Activated naive CD4-positive, alpha-beta T cell treated with anti-CD3 and anti-CD28 coated beads for 36 hours (primary cell): ENCODE measurements around the gene DUOXA1. TPM values are rescaled to one million over a fixed set of nuclear protein-coding genes. Genes with fewer than 3 reads are reported as not detected.
"Not testable (repeated sequence)": the region's sequence is repeated elsewhere in the genome, so short reads cannot be mapped to it uniquely, and the experiment has no call there.

Experiments
- CTCF ChIA-PET: fragments of 350-600 bp; sonication (Branson Sonifier 250); formaldehyde crosslinking; loops from one replicate; lab custom pipeline; 2021; ENCODE audit warnings: antibody characterized with exemption; lab: Charles Lee
- DNase-seq: peaks from one replicate; pipeline ENCODE4 v3.0.0-alpha.2; 2020
- H3K27ac Mint-ChIP-seq: one replicate; pipeline ENCODE4 v1.8.0; 2021; ENCODE audit warnings: mild to moderate bottlenecking, mixed read lengths
- H3K27me3 Mint-ChIP-seq: one replicate; pipeline ENCODE4 v1.8.0; 2021; ENCODE audit warnings: low read depth, mixed read lengths
- H3K36me3 Mint-ChIP-seq: one replicate; pipeline ENCODE4 v1.8.0; 2021; ENCODE audit warnings: low read depth, mixed read lengths
- H3K4me1 Mint-ChIP-seq: one replicate; pipeline ENCODE4 v1.8.0; 2021; ENCODE audit warnings: low read depth, mixed read lengths
- H3K4me3 Mint-ChIP-seq: one replicate; pipeline ENCODE4 v1.8.0; 2021; ENCODE audit warnings: mild to moderate bottlenecking, moderate library complexity, mixed read lengths
- H3K9me3 Mint-ChIP-seq: one replicate; pipeline ENCODE4 v1.8.0; 2021; ENCODE audit warnings: mixed read lengths
- intact Hi-C: fragments of 100-400 bp; cut with micrococcal nuclease; formaldehyde crosslinking; loops from one replicate; pipeline ENCODE4 v1.15.1; 2023
- total RNA-seq, 2 experiments: library from RNA; stranded (reverse); gene quantifications; one replicate each; pipeline ENCODE4 v1.2.3, GENCODE V29; 2021

Gene DUOXA1
- total RNA-seq, 2 experiments from 2014 or later: not detected

- H3K4me3 Mint-ChIP-seq, intact Hi-C loops, H3K27ac Mint-ChIP-seq, H3K27me3 Mint-ChIP-seq, H3K9me3 Mint-ChIP-seq, CTCF ChIA-PET, DNase-seq, H3K36me3 Mint-ChIP-seq, H3K4me1 Mint-ChIP-seq: not testable (repeated sequence)
Observed at GRCh38 chr15:45075440-45076320, 54.0 kb downstream of the DUOXA1 start.

DNA sequence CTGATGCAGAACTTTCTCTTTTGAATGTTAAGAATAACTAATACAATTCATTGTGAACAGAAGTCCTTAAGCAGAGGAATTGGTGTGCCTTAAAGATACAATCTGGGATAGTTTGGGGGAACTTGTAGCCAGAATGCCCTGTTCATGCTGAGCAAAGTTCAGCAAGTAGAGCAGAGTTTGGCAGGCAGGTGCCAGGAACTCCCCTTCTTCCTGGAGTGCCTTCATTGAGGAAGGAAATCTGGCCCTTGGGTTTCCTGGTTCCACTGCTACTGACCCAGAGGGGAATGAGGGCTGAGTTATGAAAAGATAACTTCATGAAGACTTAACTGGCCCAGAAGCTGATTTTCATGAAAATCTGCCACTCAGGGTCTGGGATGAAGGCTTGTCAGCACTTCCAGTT is 56.1 kb downstream of the DUOXA1 start:
- H3K4me3 Mint-ChIP-seq, DNase-seq, H3K36me3 Mint-ChIP-seq, H3K4me1 Mint-ChIP-seq, H3K27me3 Mint-ChIP-seq, H3K9me3 Mint-ChIP-seq, H3K27ac Mint-ChIP-seq, CTCF ChIA-PET, intact Hi-C loops: not testable (repeated sequence)

DNA sequence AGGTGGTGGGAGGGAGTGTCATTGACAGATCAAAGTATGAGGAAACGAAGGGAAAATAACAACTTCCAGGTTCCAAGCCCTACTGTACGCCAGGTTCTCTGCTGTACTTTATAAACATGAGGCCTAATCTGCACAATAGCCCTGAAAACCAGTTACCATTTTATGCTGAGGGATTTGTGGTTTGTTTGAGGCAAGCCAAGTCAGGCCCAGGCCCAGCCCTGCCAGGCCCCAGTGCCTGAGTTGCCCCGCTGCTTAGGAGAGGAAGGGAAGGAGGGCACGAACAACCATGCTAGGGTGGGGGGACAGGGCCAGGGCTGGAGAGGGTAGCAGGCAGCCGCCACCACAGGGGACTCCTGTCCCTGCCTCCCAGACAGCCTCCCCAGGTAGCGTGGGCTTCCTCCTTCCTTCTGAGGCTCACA is 59.7 kb downstream of the DUOXA1 start:
- intact Hi-C loops, CTCF ChIA-PET, H3K27ac Mint-ChIP-seq, H3K4me1 Mint-ChIP-seq, H3K4me3 Mint-ChIP-seq, H3K9me3 Mint-ChIP-seq, H3K27me3 Mint-ChIP-seq, DNase-seq: not testable (repeated sequence)
- peaks cover 13% of the 10 kb centered on the region for H3K36me3 Mint-ChIP-seq

Other genes starting within 250 kb of the DUOXA1 start
- not detected for gene TERB2, start 173.2 kb downstream of the DUOXA1 start, total RNA-seq
- gene SORD, start 106.7 kb downstream of the DUOXA1 start, total RNA-seq: 10 to 100 TPM; 23.1 to 23.8 TPM
- gene DUOX2, start 15.7 kb downstream of the DUOXA1 start, total RNA-seq: not detected
- gene DUOXA2, start 15.6 kb downstream of the DUOXA1 start, total RNA-seq: not detected
- under 1 TPM; 0.17 TPM for gene DUOX1, start 115 bp upstream of the DUOXA1 start, total RNA-seq
- 1 to 10 TPM; 2.3 to 3.3 TPM for gene SHF, start 58.1 kb upstream of the DUOXA1 start, total RNA-seq
- gene SLC28A2, start 122.4 kb upstream of the DUOXA1 start, total RNA-seq: not detected
- gene GATM, start 248.7 kb upstream of the DUOXA1 start, total RNA-seq: 1 to 10 TPM in 1 of 2 experiments, under 1 TPM in 1; 0.91 to 1.2 TPM